WTC11 (cell line): ENCODE data around the gene FBXO31. TPM values are rescaled to one million over a fixed set of nuclear protein-coding genes. Genes with fewer than 3 reads are reported as not detected.

ENCODE experiments used
- ATAC-seq: fragments of 200-7000 bp; cut with Tn5 transposase; 2 replicates; pipeline ENCODE4 v1.10.0; 2021; ENCODE audit warnings: mild to moderate bottlenecking, moderate library complexity
- CTCF ChIA-PET: fragments of 300-600 bp; sonication (Branson Sonifier 250); formaldehyde crosslinking; loops from one replicate; lab custom pipeline; 2021; ENCODE audit warnings: antibody characterized with exemption; lab: Charles Lee
- POLR2A ChIA-PET: fragments of 350-600 bp; sonication (Branson Sonifier 250); formaldehyde crosslinking; loops from one replicate; lab custom pipeline; 2021; ENCODE audit warnings: antibody characterized with exemption; lab: Charles Lee
- DNase-seq: peaks from one replicate; pipeline ENCODE4 v3.0.0; 2021; ENCODE audit warnings: low spot score
- H3K27ac Mint-ChIP-seq: 2 replicates; pipeline ENCODE4 v1.8.0; 2021; ENCODE audit warnings: mixed read lengths
- H3K27me3 Mint-ChIP-seq: 2 replicates; pipeline ENCODE4 v1.8.0; 2021; ENCODE audit warnings: low read depth, mild to moderate bottlenecking, moderate library complexity, mixed read lengths
- H3K36me3 Mint-ChIP-seq: 2 replicates; pipeline ENCODE4 v1.8.0; 2021; ENCODE audit warnings: mixed read lengths
- H3K4me1 Mint-ChIP-seq: 2 replicates; pipeline ENCODE4 v1.8.0; 2022; ENCODE audit warnings: mixed read lengths
- H3K4me3 Mint-ChIP-seq: 2 replicates; pipeline ENCODE4 v1.8.0; 2021; ENCODE audit warnings: mild to moderate bottlenecking, moderate library complexity, mixed read lengths
- H3K9me3 Mint-ChIP-seq: 2 replicates; pipeline ENCODE4 v1.8.0; 2021; ENCODE audit warnings: mixed read lengths
- ARID4B ChIP-seq: sonication (generic); formaldehyde crosslinking; IDR thresholded peaks from 2 replicates; pipeline ENCODE4 v1.8.0; 2023; ENCODE audit warnings: missing genetic modification reagents, mild to moderate bottlenecking, borderline replicate concordance
- ATF6 ChIP-seq: sonication (generic); formaldehyde crosslinking; IDR thresholded peaks from 2 replicates; pipeline ENCODE4 v1.8.1; 2023; ENCODE audit warnings: mild to moderate bottlenecking, missing genetic modification reagents
- CTCF ChIP-seq: fragments of 200-600 bp; IDR thresholded peaks from 2 replicates; pipeline ENCODE4 v1.8.0; 2022; ENCODE audit warnings: antibody characterized with exemption
- E2F1 ChIP-seq: sonication (generic); formaldehyde crosslinking; IDR thresholded peaks from 2 replicates; pipeline ENCODE4 v1.8.0; 2022; ENCODE audit warnings: mild to moderate bottlenecking, missing genetic modification reagents
- EMX1 ChIP-seq: fragments of 250-450 bp; sonication (Bioruptor Pico); IDR thresholded peaks from 2 replicates; pipeline ENCODE4 v1.8.0; 2021; ENCODE audit warnings: mild to moderate bottlenecking
- HMGA2 ChIP-seq: fragments of 250-450 bp; sonication (Bioruptor Pico); IDR thresholded peaks from 2 replicates; pipeline ENCODE4 v1.4.0; 2021; ENCODE audit warnings: mild to moderate bottlenecking, moderate library complexity
- MYBL2 ChIP-seq: sonication (generic); formaldehyde crosslinking; IDR thresholded peaks from 2 replicates; pipeline ENCODE4 v1.8.1; 2023; ENCODE audit warnings: mild to moderate bottlenecking, moderate library complexity, missing genetic modification reagents
- NR2C2 ChIP-seq: sonication (generic); formaldehyde crosslinking; IDR thresholded peaks from 2 replicates; pipeline ENCODE4 v1.8.0; 2022; ENCODE audit warnings: mild to moderate bottlenecking, missing genetic modification reagents
- SMAD3 ChIP-seq: sonication (generic); formaldehyde crosslinking; IDR thresholded peaks from 2 replicates; pipeline ENCODE4 v1.8.0; 2022; ENCODE audit warnings: missing genetic modification reagents, mild to moderate bottlenecking, borderline replicate concordance
- SMAD4 ChIP-seq: sonication (generic); formaldehyde crosslinking; IDR thresholded peaks from 2 replicates; pipeline ENCODE4 v1.8.0; 2022; ENCODE audit warnings: mild to moderate bottlenecking, missing genetic modification reagents
- ZNF121 ChIP-seq: sonication (generic); formaldehyde crosslinking; IDR thresholded peaks from 2 replicates; pipeline ENCODE4 v1.8.0; 2023; ENCODE audit warnings: missing genetic modification reagents
- ZNF396 ChIP-seq: fragments of 250-450 bp; sonication (Bioruptor Pico); IDR thresholded peaks from 2 replicates; pipeline ENCODE4 v1.8.0; 2021; ENCODE audit warnings: mild to moderate bottlenecking, moderate library complexity, borderline replicate concordance
- ZNF512 ChIP-seq: sonication (generic); formaldehyde crosslinking; IDR thresholded peaks from 2 replicates; pipeline ENCODE4 v1.8.1; 2022; ENCODE audit warnings: missing genetic modification reagents, borderline replicate concordance
- ZSCAN18 ChIP-seq: fragments of 250-450 bp; sonication (Bioruptor Pico); IDR thresholded peaks from 2 replicates; pipeline ENCODE4 v2.1.2; 2022; ENCODE audit warnings: mild to moderate bottlenecking, moderate library complexity
- total RNA-seq: library from RNA; stranded (reverse); gene quantifications from 3 replicates; pipeline ENCODE4 v1.2.3, GENCODE V29; 2021

Gene FBXO31
- total RNA-seq, 1 experiment from 2014 or later, result 22.6 TPM

- ATAC-seq, result no peak
- Mint-ChIP-seq H3K4me3 (no peak overlapping the region), H3K36me3 (peaks cover 53% of the 10 kb centered on the region), H3K27ac (no peak overlapping the region), H3K9me3 (no peaks in the 10 kb centered on the region), H3K4me1 (no peaks in the 10 kb centered on the region), H3K27me3 (no peaks in the 10 kb centered on the region)
- DNase-seq, result no peak
- ChIA-PET POLR2A (no interaction called here), CTCF (interaction anchor here (0.6 to 1.6 kb wide), 20 partner anchors 9 to 318 kb away, joined by 3 to 19 read pairs (median 4); partner anchors contain the start of gene FBXO31)
- TF ChIP-seq MYBL2 (no peak), SMAD3 (CRISPR knock-in tag) (no peak), HMGA2 (CRISPR knock-in tag) (no peak), ZSCAN18 (CRISPR knock-in tag) (no peak), ZNF121 (no peak), CTCF (no peak; the same call in 1 of the 2 replicates), E2F1 (no peak), NR2C2 (CRISPR knock-in tag) (no peak), ZNF396 (CRISPR knock-in tag) (no peak)
Observed at GRCh38 chr16:87416826-87417527, 33.4 kb upstream of the FBXO31 start.

GRCh38 chr16:87415441-87415840, 31.9 kb upstream of the FBXO31 start:
- H3K4me3 Mint-ChIP-seq, result no peak overlapping the region
- TF ChIP-seq ATF6 (CRISPR knock-in tag), result no peak
- TF ChIP-seq EMX1 (CRISPR knock-in tag), result no peak
- no peak for TF ChIP-seq ZNF512 (CRISPR knock-in tag)
- no peak for TF ChIP-seq ARID4B
- no peak for TF ChIP-seq CTCF
- no peak for TF ChIP-seq SMAD4 (CRISPR knock-in tag)
- TF ChIP-seq, all 79 proteins: peak for 0
- Mint-ChIP-seq H3K9me3 (no peaks in the 10 kb centered on the region), H3K36me3 (peaks cover 53% of the 10 kb centered on the region), H3K27ac (no peak overlapping the region), H3K4me1 (no peaks in the 10 kb centered on the region), H3K27me3 (no peaks in the 10 kb centered on the region)
- CTCF ChIA-PET, result interaction anchor here (1.0 kb wide), 1 partner anchor 181 kb away, joined by 3 read pairs; no protein-coding TSS in a partner anchor
- no peak for ATAC-seq
- no peak for DNase-seq
- POLR2A ChIA-PET, result no interaction called here
